NCI-H2029 (cell line): Measurements from ENCODE around the gene ZNF106.

Experiments
- DNase-seq: peaks from one replicate; lab custom pipeline; 2025; lab: John Stamatoyannopoulos, UW

ZNF106 gene

DNA sequence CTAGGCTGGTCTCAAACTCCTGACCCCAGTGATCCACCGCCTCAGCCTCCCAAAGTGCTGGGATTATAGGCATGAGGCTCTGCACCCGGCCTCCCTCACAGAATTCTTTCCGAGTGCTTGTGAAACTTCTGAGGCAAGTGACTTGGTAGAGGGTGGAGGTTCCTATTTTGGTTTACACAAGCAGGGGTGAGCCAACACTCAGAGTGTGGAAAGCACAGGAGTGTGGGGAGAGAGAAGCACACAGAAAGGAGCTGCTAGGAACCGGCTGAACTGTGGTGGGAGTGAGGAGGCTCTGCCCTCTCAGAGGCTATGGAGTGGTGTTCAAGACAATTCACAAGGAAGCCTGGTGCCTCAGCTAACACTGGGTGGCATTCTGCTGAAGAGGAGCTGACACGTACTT, 123.9 kb downstream of the ZNF106 start:
- no peak for DNase-seq

DNA sequence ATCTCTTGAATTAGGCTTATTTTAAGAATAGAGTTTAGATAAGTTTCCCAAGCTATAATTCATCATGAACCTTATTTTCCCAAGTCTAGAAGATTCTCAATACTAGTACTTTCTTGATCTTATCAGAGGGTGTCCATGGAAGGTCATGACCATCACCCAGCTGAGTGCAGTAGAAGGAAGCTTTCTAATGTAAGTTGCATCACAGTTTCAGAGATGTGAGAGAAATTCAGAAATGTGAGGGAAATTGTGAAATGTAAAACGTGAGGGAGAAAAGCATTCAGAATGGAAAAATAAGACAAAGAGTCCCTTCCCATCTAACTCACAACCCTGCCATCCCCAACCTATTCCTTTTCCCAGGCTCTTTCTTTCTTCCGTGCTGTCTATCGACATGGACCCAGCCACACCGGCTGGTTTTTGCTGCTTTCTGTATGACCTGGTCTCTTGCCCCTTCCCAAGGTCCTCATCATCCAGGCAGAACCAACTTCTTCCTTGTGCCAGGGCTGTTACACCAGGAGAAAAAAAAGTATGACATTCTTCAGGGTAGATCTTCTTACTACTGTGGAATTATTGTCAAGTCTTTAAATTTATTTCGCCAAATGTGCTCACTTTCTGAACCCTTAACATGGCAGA, 124.9 kb downstream of the ZNF106 start:
- no peak for DNase-seq

DNA sequence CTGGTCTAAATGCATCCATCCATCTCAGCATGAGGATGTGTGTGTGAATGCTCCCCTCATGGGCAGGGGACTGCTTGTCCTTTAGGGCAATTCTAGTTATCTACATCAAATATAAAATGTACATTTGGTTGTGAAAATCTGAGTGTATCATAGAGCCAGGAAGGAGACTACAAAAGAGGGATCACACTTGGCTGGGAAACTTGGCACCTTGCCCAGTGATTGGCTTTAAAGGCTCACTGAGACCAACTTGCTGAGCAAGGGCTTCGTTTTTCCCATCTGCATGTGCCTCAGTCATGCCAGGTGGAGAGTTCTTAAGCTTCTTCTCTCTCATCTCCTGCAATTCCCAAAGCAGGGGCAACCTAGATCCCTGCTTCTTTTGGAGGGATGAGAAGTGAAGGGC, 126.4 kb downstream of the ZNF106 start:
- DNase-seq, result peak; percentile 7

DNA sequence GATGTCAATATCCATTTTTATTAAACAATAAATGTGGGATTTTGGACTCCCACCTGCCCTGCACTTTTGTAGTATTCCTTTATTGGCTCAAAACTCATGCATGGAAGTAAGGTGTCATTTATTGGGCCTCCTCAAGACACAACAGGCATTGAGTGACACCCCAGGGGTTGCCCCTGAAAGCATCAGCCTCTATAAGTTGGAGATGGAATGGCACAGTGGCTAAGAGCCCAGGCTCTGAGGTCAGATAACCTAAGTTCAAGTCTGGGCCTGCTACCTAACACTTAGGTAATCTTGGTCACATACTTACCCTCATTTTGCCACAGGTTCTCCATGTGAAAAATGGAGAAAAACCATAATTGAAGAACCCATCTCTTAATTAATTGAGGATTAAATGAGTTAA, 127.0 kb downstream of the ZNF106 start:
- DNase-seq, result no peak

DNA sequence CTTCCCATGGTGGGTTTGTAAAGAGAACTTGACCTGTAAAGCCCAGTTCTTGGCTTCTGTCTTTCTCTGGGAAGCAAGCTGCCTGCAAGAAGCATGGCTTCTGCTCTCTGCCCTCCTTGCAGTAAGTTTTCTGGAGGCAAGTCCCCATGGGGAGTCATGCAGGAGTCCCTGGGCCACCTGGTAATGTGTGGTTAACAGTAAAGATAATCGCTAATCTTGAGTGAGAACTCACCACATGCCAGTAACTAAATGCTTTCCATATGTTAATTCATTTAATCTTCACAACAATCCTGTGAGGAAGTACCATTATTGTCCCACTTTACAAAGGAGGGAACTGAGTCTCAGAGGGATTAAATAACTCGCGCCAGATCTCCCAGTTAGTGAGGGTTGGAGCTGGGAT, 127.5 kb downstream of the ZNF106 start:
- DNase-seq, result no peak
